ENCODE data around the gene CEP112. TPM values are rescaled to one million over a fixed set of nuclear protein-coding genes. Genes with fewer than 3 reads are reported as not detected.

Gene CEP112
- total and polyA plus RNA-seq, 2 of the 8 experiments (the other 6 are each of a cell fraction or from before 2014, with no cell fraction given): 0.62 to 3.1 TPM

GRCh38 chr17:66178642-66179041, 13.3 kb downstream of the CEP112 start:
- Histone ChIP-seq H4K91ac (replicated peaks; ENCODE audit: insufficient read length, low read length) (no peak overlapping the region), H3K4me2 (ENCODE audit: insufficient read depth in 1 of 2, low read depth in 2 of 2, low read length in 2 of 2) (no peak overlapping the region), H3K56ac (replicated peaks; ENCODE audit: insufficient read length, low read depth, low read length) (no peak overlapping the region), H3K14ac (ENCODE audit: insufficient read length) (no peak overlapping the region), H3K18ac (ENCODE audit: extremely low read depth, low read length) (no peak overlapping the region), H3K23me2 (ENCODE audit: low read depth, low read length) (no peaks in the 10 kb centered on the region), H3K23ac (ENCODE audit: insufficient read length) (no peak overlapping the region), H4K8ac (ENCODE audit: extremely low read depth, insufficient read depth, low read length) (no peak overlapping the region), H3K27me3 (replicated peaks in 1 of 4; ENCODE audit: control insufficient read depth in 3 of 4, extremely low read depth in 1 of 4, insufficient read depth in 3 of 4, low read length in 3 of 4) (peaks cover 0 to 1% (median 0%) of the 10 kb centered on the region in 4 experiments; a peak in 1 of 7 replicates), H3K79me2 (ENCODE audit: control insufficient read depth in 1 of 2, insufficient read depth in 2 of 2, low read length in 2 of 2) (no peaks in the 10 kb centered on the region), H3K36me3 (ENCODE audit: control insufficient read depth in 2 of 4, insufficient read depth in 4 of 4, low read length in 3 of 4) (no peaks in the 10 kb centered on the region), H2AK5ac (ENCODE audit: low read depth, low read length) (no peak overlapping the region), H4K5ac (ENCODE audit: insufficient read length, low read depth, low read length) (no peak overlapping the region), H4K20me1 (replicated peaks in 1 of 2; ENCODE audit: control insufficient read depth in 1 of 2, insufficient read depth in 2 of 2, low read length in 2 of 2) (no peaks in the 10 kb centered on the region), H3K4me1 (replicated peaks in 1 of 4; ENCODE audit: control insufficient read depth in 3 of 4, insufficient read depth in 4 of 4, low read length in 3 of 4) (no peaks in the 10 kb centered on the region), H3K27ac (ENCODE audit: low read depth, low read length) (no peak overlapping the region), H3K4ac (replicated peaks; ENCODE audit: insufficient read length, low read depth, low read length) (no peak overlapping the region), H3K4me3 (ENCODE audit: extremely low read depth in 1 of 4, insufficient read depth in 2 of 4, low read depth in 3 of 4, low read length in 4 of 4) (no peak overlapping the region), H3K9ac (replicated peaks in 1 of 4; ENCODE audit: extremely low read depth in 1 of 4, low read depth in 3 of 4, low read length in 3 of 4) (no peak overlapping the region), H2AFZ (ENCODE audit: low read length) (no peak overlapping the region), H3K79me1 (ENCODE audit: low read depth, low read length) (no peaks in the 10 kb centered on the region), H2BK12ac (ENCODE audit: low read depth, low read length) (no peak overlapping the region), H2BK5ac (ENCODE audit: low read depth, low read length) (no peak overlapping the region), H2BK15ac (ENCODE audit: low read length) (no peak overlapping the region), H2BK20ac (ENCODE audit: low read length) (no peak overlapping the region), H3K9me3 (ENCODE audit: insufficient read depth in 2 of 2, low read depth in 1 of 2, low read length in 1 of 2) (no peaks in the 10 kb centered on the region), H2BK120ac (replicated peaks; ENCODE audit: low read depth, low read length) (no peak overlapping the region)
- ChIA-PET POLR2A (ENCODE audit: partially characterized antibody) (no interaction called here), CTCF (ENCODE audit: partially characterized antibody) (no interaction called here)
- DNase-seq (ENCODE audit: low read depth in 1 of 2, low spot score in 2 of 2) (no peak), FAIRE-seq (no peak)
- WGBS, 2 experiments (ENCODE audit: extremely low coverage in 1 of 2, insufficient coverage in 1 of 2, insufficient read length in 1 of 2, insufficient replicate concordance in 2 of 2, low coverage in 1 of 2, low lambda C conversion rate in 2 of 2, missing lambda C conversion rate in 1 of 2): 88% methylated on average over 4 of the region's 4 CpGs; no CpG with 5 or more reads in 1 of the 2 experiments
- TF ChIP-seq EGR1 (IDR thresholded peaks at IDR 0.05; ENCODE audit: borderline replicate concordance, low read depth, low read length) (no peak), ASH2L (IDR thresholded peaks at IDR 0.05; ENCODE audit: low read length) (no peak), NANOG (IDR thresholded peaks at IDR 0.05; ENCODE audit: insufficient read depth, low read depth, low read length, poor library complexity, severe bottlenecking) (no peak), SP2 (IDR thresholded peaks at IDR 0.05; ENCODE audit: low read length) (no peak), GTF2F1 (IDR thresholded peaks at IDR 0.05; ENCODE audit: borderline replicate concordance, low read depth, low read length) (no peak), CBX5 (IDR thresholded peaks at IDR 0.05; ENCODE audit: low read depth, low read length) (no peak), SIRT6 (IDR thresholded peaks at IDR 0.05; ENCODE audit: low read length) (no peak), GABPA (IDR thresholded peaks at IDR 0.05; ENCODE audit: borderline replicate concordance, insufficient read depth, low read length) (no peak), HDAC2 (IDR thresholded peaks at IDR 0.05; ENCODE audit: borderline replicate concordance in 1 of 2, low read depth in 2 of 2, low read length in 2 of 2) (no peak), TAF1 (IDR thresholded peaks at IDR 0.05; ENCODE audit: low read depth, low read length) (no peak), YY1 (IDR thresholded peaks at IDR 0.05; ENCODE audit: low read depth, low read length) (no peak), NRF1 (IDR thresholded peaks at IDR 0.05; ENCODE audit: low read depth, low read length) (no peak)
- TF ChIP-seq, protein P1, sequence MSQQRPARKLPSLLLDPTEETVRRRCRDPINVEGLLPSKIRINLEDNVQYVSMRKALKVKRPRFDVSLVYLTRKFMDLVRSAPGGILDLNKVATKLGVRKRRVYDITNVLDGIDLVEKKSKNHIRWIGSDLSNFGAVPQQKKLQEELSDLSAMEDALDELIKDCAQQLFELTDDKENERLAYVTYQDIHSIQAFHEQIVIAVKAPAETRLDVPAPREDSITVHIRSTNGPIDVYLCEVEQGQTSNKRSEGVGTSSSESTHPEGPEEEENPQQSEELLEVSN (IDR thresholded peaks at IDR 0.05): no peak

Data from H1 (cell line).